Panc1 (cell line): ENCODE results near the gene ABCC10. TPM values are rescaled to one million over a fixed set of nuclear protein-coding genes. Genes with fewer than 3 reads are reported as not detected.

Experiments
- ATAC-seq: fragments of 200-7000 bp; cut with Tn5 transposase; 2 replicates; pipeline ENCODE4 v1.9.1; 2020; ENCODE audit warnings: mild to moderate bottlenecking, moderate library complexity
- BruUV-seq: library from RNA; stranded (reverse); fragments of 400-500 nt; replicated peaks from 2 replicates; lab custom pipeline; 2021; lab: Mats Ljungman, UMichigan
- CTCF ChIA-PET: fragments of 300-600 bp; sonication (Branson Sonifier 250); formaldehyde crosslinking; loops from one replicate; lab custom pipeline; 2022; ENCODE audit warnings: antibody characterized with exemption; lab: Charles Lee
- POLR2A ChIA-PET: fragments of 300-600 bp; sonication (Branson Sonifier 250); formaldehyde crosslinking; loops from one replicate; lab custom pipeline; 2022; ENCODE audit warnings: antibody characterized with exemption; lab: Charles Lee
- DNase-seq: peaks from one replicate; pipeline ENCODE4 v3.0.0-alpha.2; 2010; ENCODE audit warnings: low read depth, low spot score
- H3K27ac ChIP-seq: 2 replicates; pipeline ENCODE4 v1.5.1; 2011; ENCODE audit warnings: mild to moderate bottlenecking, low read length, inconsistent platforms
- H3K27me3 ChIP-seq: fragments of 200-500 bp; sonication (Bioruptor generic); 2 replicates; pipeline ENCODE4 v1.6.0; 2014; ENCODE audit warnings: low read length, inconsistent platforms; ENCODE audit not compliant: control insufficient read depth, insufficient read depth
- H3K36me3 ChIP-seq: fragments of 200-500 bp; sonication (Bioruptor generic); 2 replicates; pipeline ENCODE4 v1.5.1; 2014; ENCODE audit warnings: inconsistent platforms, mild to moderate bottlenecking, low read length, moderate library complexity; ENCODE audit not compliant: control insufficient read depth, insufficient read depth
- H3K4me1 ChIP-seq: 2 replicates; pipeline ENCODE4 v1.5.1; 2011; ENCODE audit warnings: inconsistent platforms, mild to moderate bottlenecking, low read length, moderate library complexity; ENCODE audit not compliant: control insufficient read depth, insufficient read depth
- H3K4me3 ChIP-seq, 2 experiments: 2 replicates each; pipeline ENCODE4 v1.5.1; 2011 to 2012; ENCODE audit warnings: low read depth in 2 of 2, low read length in 2 of 2, mild to moderate bottlenecking in 2 of 2, inconsistent platforms in 1 of 2, moderate library complexity in 1 of 2
- H3K9me3 ChIP-seq: fragments of 200-500 bp; sonication (Bioruptor generic); 2 replicates; pipeline ENCODE4 v1.5.1; 2014; ENCODE audit warnings: low read depth, mild to moderate bottlenecking, inconsistent platforms, low read length, moderate library complexity; ENCODE audit not compliant: control insufficient read depth, insufficient read depth
- CTCF ChIP-seq: fragments of 450-650 bp; IDR thresholded peaks from 2 replicates; pipeline ENCODE4 v1.5.1; 2017; ENCODE audit warnings: mild to moderate bottlenecking
- POLR2AphosphoS5 ChIP-seq: IDR thresholded peaks from 2 replicates; pipeline ENCODE4 v1.6.1; 2012; ENCODE audit warnings: mild to moderate bottlenecking, low read depth, low read length, moderate library complexity
- SIN3A ChIP-seq: IDR thresholded peaks from 2 replicates; pipeline ENCODE4 v1.6.1; 2012; ENCODE audit warnings: low read depth, mild to moderate bottlenecking, low read length, moderate library complexity, borderline replicate concordance; ENCODE audit not compliant: insufficient read depth
- TCF7L2 ChIP-seq: IDR thresholded peaks from 2 replicates; pipeline ENCODE4 v1.6.1; 2011; ENCODE audit warnings: mild to moderate bottlenecking, low read depth, low read length, inconsistent platforms
- in situ Hi-C: cut with HindIII; loops from 2 replicates; pipeline ENCODE4 v1.10.0; 2016; ENCODE audit warnings: low sequenced_read_pairs, low pct_unique_long_range_greater_than_20kb
- intact Hi-C: fragments of 100-400 bp; cut with micrococcal nuclease; formaldehyde crosslinking; loops from one replicate; pipeline ENCODE4 v1.10.0; 2022; ENCODE audit not compliant: unreplicated experiment
- total RNA-seq: library from RNA; stranded (reverse); gene quantifications from one replicate; pipeline ENCODE4 v1.2.1, GENCODE V29; 2021; ENCODE audit not compliant: unreplicated experiment
- TF ChIP-seq, protein P1 (sequence below), 2 experiments: IDR thresholded peaks; 2 replicates each; pipeline ENCODE4 v1.6.1; 2011 to 2012; ENCODE audit warnings: low read depth in 2 of 2, control low read depth in 1 of 2, low read length in 1 of 2, mild to moderate bottlenecking in 1 of 2, moderate library complexity in 1 of 2; ENCODE audit not compliant: insufficient read depth in 1 of 2

Gene ABCC10
- total RNA-seq, 1 experiment from 2014 or later = 52.7 TPM

DNA sequence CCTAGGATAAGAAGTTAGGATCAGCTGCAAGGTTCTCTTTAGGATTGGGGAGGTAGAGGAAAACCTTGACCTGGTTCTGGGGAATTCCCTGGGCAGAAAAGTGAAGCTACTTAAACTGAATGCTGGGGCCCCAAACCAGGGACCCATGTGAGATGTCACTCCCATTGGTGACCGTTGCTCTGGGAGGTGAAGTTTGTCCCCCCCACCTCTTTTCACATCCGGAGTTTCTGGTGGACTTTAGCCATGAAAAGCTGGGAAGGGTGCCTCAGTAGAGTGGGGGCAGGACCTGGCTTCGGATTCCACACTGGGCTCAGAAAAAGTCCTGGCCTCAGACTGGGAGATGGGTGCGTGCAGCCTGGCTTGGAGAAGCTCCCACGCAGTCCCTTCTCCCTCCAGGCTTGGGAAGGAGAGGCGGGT, 63.2 kb downstream of the ABCC10 start (continued):
- TF ChIP-seq CTCF = no peak

DNA sequence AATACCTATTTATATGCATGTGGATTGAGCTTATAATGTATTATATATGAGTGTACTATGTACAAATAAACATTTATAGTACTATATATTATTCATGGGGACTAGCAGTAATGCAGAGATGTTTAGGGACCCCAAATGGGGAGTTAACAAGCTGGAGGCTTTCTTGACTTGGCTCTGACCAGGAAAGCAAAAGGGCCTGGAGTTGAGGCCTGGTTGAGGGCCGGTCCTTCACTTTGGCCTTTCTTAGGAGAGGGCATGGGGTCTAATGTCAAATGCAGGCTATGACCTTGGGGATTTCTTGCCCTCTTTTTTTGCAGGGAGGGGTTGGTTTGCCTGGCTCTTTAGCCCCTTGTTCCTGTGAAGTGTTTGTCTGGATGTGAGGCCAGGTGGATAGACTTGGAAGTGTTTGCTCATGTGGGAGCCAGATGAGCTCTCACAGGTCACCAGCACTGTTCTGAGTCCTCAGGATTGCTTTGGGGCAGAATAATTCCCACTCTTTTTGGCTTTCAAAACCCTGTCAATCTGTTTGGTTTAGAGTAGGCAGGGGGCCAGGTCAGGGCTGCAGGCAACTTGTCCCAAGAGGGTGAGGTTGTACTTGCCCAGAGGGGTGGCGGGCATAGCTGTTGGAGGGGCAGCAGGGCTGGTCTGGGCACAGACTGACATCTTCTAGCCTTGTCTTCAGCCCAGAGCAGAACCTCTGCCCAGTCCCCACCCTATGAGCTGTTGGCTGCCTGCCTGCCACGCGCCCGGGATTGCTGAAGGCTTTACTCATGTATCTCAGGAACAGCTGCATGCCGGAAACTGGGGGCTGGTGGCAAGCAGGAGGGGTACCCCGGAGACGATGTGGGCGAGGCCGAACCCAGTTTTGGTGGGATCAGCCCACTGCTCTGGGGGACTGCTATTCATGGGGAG, 64.7 kb downstream of the ABCC10 start:
- H3K27me3 ChIP-seq = no peaks in the 10 kb centered on the region
- no peaks in the 10 kb centered on the region for H3K9me3 ChIP-seq
- intact Hi-C loops = no loop called here
- in situ Hi-C loops = no loop called here
- H3K4me1 ChIP-seq = peaks cover 19% of the 10 kb centered on the region
- no peak overlapping the region for H3K27ac ChIP-seq
- H3K36me3 ChIP-seq = no peaks in the 10 kb centered on the region
- no TSS peak for BruUV-seq
- CTCF ChIA-PET = no interaction called here
- no peak overlapping the region for H3K4me3 ChIP-seq
- no peak for DNase-seq
- POLR2A ChIA-PET = no interaction called here
- peak; percentile 36; the same call in 1 of the 2 replicates for ATAC-seq
- TF ChIP-seq, protein P1, sequence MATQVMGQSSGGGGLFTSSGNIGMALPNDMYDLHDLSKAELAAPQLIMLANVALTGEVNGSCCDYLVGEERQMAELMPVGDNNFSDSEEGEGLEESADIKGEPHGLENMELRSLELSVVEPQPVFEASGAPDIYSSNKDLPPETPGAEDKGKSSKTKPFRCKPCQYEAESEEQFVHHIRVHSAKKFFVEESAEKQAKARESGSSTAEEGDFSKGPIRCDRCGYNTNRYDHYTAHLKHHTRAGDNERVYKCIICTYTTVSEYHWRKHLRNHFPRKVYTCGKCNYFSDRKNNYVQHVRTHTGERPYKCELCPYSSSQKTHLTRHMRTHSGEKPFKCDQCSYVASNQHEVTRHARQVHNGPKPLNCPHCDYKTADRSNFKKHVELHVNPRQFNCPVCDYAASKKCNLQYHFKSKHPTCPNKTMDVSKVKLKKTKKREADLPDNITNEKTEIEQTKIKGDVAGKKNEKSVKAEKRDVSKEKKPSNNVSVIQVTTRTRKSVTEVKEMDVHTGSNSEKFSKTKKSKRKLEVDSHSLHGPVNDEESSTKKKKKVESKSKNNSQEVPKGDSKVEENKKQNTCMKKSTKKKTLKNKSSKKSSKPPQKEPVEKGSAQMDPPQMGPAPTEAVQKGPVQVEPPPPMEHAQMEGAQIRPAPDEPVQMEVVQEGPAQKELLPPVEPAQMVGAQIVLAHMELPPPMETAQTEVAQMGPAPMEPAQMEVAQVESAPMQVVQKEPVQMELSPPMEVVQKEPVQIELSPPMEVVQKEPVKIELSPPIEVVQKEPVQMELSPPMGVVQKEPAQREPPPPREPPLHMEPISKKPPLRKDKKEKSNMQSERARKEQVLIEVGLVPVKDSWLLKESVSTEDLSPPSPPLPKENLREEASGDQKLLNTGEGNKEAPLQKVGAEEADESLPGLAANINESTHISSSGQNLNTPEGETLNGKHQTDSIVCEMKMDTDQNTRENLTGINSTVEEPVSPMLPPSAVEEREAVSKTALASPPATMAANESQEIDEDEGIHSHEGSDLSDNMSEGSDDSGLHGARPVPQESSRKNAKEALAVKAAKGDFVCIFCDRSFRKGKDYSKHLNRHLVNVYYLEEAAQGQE (IDR thresholded peaks at IDR 0.05; ENCODE audit: insufficient read depth in 1 of 2, low read depth in 2 of 2, low read length in 1 of 2) = no peak
- TF ChIP-seq POLR2AphosphoS5 = no peak
- no peak for TF ChIP-seq TCF7L2
- TF ChIP-seq SIN3A = no peak
- no peak for TF ChIP-seq CTCF

DNA sequence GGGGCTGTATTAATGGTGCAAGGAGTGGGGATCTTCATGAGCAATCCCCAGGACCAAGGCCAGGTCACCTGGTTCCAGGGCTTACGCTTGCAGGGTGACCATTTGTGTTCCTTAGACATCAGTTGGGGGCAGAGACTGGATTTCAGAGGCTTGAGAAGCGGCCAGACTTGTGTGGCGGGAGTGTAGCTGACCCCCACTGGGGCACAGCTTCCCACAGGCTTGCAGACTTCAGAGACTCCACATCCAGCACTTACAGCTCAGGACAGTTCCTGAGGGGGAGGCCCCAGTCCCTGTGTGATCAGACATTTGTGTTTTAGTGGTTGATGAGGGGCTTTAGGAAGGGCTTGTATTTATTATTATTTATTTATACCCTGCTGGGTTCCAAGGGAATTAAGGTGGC, 65.3 kb downstream of the ABCC10 start:
- in situ Hi-C loops (no loop called here), intact Hi-C loops (no loop called here)
- Histone ChIP-seq H3K36me3 (no peaks in the 10 kb centered on the region), H3K4me1 (peaks cover 19% of the 10 kb centered on the region), H3K4me3 (no peak overlapping the region), H3K9me3 (no peaks in the 10 kb centered on the region), H3K27me3 (no peaks in the 10 kb centered on the region), H3K27ac (no peak overlapping the region)
- no TSS peak for BruUV-seq
- ATAC-seq (no peak), DNase-seq (no peak)
- POLR2A ChIA-PET = no interaction called here
- no peak for TF ChIP-seq POLR2AphosphoS5
- TF ChIP-seq, protein P1 (IDR thresholded peaks at IDR 0.05; ENCODE audit: insufficient read depth in 1 of 2, low read depth in 2 of 2, low read length in 1 of 2) = peak in 1 of 2 experiments; percentile 42; a peak in 1 of 4 replicates
- CTCF ChIA-PET = no interaction called here
